NB4 (cell line): ENCODE results near the gene RNF175.
A peak's percentile ranks its signal among the peaks of the same experiment; 100 is the strongest.

Experiments
- DNase-seq: peaks from one replicate; pipeline ENCODE4 v3.0.0; 2010; ENCODE audit warnings: low read depth
- H3K4me3 ChIP-seq: one replicate; pipeline ENCODE4 v1.5.1; 2011; ENCODE audit warnings: mild to moderate bottlenecking, low read depth, low read length, moderate library complexity
- CTCF ChIP-seq: IDR thresholded peaks from one replicate; pipeline ENCODE4 v1.5.1; 2012; ENCODE audit warnings: low read depth, low read length
- MAX ChIP-seq: IDR thresholded peaks from 2 replicates; pipeline ENCODE4 v1.6.1; 2011; ENCODE audit warnings: low read depth, low read length
- MYC ChIP-seq: IDR thresholded peaks from 2 replicates; pipeline ENCODE4 v1.6.1; 2011; ENCODE audit warnings: low read depth, low read length
- POLR2A ChIP-seq: IDR thresholded peaks from 2 replicates; pipeline ENCODE4 v1.6.1; 2011; ENCODE audit warnings: mild to moderate bottlenecking; ENCODE audit not compliant: insufficient read length; ENCODE audit errors: extremely low read depth

The RNF175 gene

GRCh38 chr4:153663667-153664066 lies 96.2 kb downstream of the RNF175 start:
- no peak overlapping the region for H3K4me3 ChIP-seq
- no peak for DNase-seq
- TF ChIP-seq MYC, result no peak

GRCh38 chr4:153661908-153662307 lies 97.9 kb downstream of the RNF175 start:
- TF ChIP-seq CTCF, result no peak
- TF ChIP-seq MYC, result no peak
- no peak for TF ChIP-seq MAX
- no peak for TF ChIP-seq POLR2A
- no peak overlapping the region for H3K4me3 ChIP-seq
- DNase-seq, result no peak

GRCh38 chr4:153661215-153661822 lies 98.5 kb downstream of the RNF175 start:
- TF ChIP-seq POLR2A (no peak), MYC (peak; percentile 75; the same call in 1 of the 2 replicates), MAX (peak; percentile 60; the same call in 1 of the 2 replicates), CTCF (no peak)
- no peak overlapping the region for H3K4me3 ChIP-seq
- peak; percentile 93 for DNase-seq
